Inferior parietal cortex (tissue), 1 donor: ENCODE results near the gene NEUROG1.

Experiments used
- DNase-seq: peaks from one replicate; pipeline ENCODE4 v3.0.0-alpha.2; 2016; ENCODE audit errors: extremely low spot score

Gene NEUROG1

GRCh38 chr5:135493406-135494180 is 42.2 kb downstream of the NEUROG1 start:
- DNase-seq: no peak

GRCh38 chr5:135492319-135492626 is 43.5 kb downstream of the NEUROG1 start:
- no peak for DNase-seq

- DNase-seq: no peak
These were observed 44.0 kb downstream of the NEUROG1 start for GRCh38 chr5:135491552-135492318.

GRCh38 chr5:135491038-135491551 is 44.7 kb downstream of the NEUROG1 start:
- DNase-seq: no peak

GRCh38 chr5:135490245-135491037 is 45.3 kb downstream of the NEUROG1 start:
- no peak for DNase-seq

- no peak for DNase-seq
These were observed 46.1 kb downstream of the NEUROG1 start for GRCh38 chr5:135489466-135490244.

- peak; percentile 33 for DNase-seq
These were observed 46.9 kb downstream of the NEUROG1 start for GRCh38 chr5:135488727-135489465.

- no peak for DNase-seq
These were observed 47.8 kb downstream of the NEUROG1 start for GRCh38 chr5:135487839-135488514.

GRCh38 chr5:135487037-135487395 is 48.7 kb downstream of the NEUROG1 start:
- no peak for DNase-seq

- no peak for DNase-seq
These were observed 49.4 kb downstream of the NEUROG1 start for GRCh38 chr5:135486131-135487036.

GRCh38 chr5:135484674-135485086 is 51.1 kb downstream of the NEUROG1 start:
- DNase-seq: no peak
